Measurements from ENCODE around the gene ATRAID.
A peak's percentile ranks its signal among the peaks of the same experiment; 100 is the strongest.
"Not testable (repeated sequence)": the region's sequence is repeated elsewhere in the genome, so short reads cannot be mapped to it uniquely, and the experiment has no call there.

ATRAID gene

GRCh38 chr2:27194538-27195354 is 17.1 kb upstream of the ATRAID start:
- DNase-seq (ENCODE audit: low read depth), result no peak

- not testable (repeated sequence) for DNase-seq (ENCODE audit: low read depth)
These were observed 16.0 kb upstream of the ATRAID start for GRCh38 chr2:27195799-27196198.

DNA sequence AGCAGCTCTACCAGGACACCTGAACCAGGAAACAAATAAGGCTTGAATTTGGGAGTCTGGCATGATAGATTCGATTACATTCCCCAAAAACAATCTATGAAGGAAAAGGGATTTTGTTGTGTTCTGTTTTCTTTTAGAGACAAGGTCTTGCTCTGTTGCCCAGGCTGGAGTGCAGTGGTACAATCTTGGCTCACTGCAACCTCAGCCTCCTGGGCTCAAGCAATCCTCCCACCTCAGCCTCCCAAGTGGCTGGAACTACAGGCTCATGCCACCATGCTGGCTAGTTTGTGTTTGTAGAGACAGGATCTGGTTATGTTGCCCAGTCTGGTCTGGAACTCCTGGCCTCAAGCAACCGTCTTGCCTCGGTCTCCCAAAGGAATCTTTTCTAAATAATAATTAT is 13.8 kb upstream of the ATRAID start:
- DNase-seq (ENCODE audit: low read depth), result not testable (repeated sequence)

- no peak for DNase-seq (ENCODE audit: low read depth)
These were observed 13.2 kb upstream of the ATRAID start for GRCh38 chr2:27198627-27199026.

DNA sequence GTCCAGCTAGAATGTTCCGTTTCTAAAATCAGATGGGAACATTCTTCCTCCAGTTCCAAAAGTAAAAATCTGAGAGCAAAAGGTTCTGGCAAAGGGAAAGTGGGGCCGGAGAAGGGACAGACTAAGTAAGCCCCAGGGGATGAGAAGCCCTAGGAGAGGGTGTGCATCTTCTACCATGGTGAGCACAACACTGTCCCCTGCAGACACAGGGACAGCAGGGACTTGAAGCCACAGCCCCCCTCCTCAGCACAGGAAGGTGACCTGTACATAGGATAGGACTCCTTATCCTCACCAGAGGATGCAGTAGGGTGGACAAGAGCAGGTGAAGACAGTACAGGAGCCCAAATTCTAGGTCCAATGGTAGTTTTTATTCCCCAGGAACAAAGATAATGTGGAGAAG is 12.6 kb upstream of the ATRAID start:
- no peak for DNase-seq (ENCODE audit: low read depth)

GRCh38 chr2:27201675-27202074 is 10.2 kb upstream of the ATRAID start:
- DNase-seq (ENCODE audit: low read depth), result no peak

DNA sequence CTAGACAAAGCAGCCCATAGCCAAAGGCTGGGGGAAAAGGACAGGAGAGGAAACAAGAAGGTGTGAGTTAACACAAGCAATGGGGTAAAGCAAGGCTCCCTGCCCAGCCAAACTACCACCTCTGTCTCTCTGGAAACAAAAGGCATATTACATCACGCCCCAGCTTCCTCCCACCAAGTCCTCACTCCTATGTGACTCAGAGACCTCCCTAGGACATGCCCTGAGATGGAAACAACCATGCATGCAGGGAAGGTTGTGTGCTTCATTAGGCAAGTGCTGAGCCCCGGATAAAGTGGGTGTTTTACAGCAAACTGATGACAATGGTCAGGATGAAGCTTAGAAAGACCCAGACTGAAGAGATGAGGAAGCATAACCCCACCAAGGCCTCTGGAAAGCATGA is 9.0 kb upstream of the ATRAID start:
- DNase-seq (ENCODE audit: low read depth), result no peak

- DNase-seq (ENCODE audit: low read depth), result no peak
These were observed 8.1 kb upstream of the ATRAID start for GRCh38 chr2:27203741-27204140.

- no peak for DNase-seq (ENCODE audit: low read depth)
These were observed 7.3 kb upstream of the ATRAID start for GRCh38 chr2:27204566-27204965.

DNA sequence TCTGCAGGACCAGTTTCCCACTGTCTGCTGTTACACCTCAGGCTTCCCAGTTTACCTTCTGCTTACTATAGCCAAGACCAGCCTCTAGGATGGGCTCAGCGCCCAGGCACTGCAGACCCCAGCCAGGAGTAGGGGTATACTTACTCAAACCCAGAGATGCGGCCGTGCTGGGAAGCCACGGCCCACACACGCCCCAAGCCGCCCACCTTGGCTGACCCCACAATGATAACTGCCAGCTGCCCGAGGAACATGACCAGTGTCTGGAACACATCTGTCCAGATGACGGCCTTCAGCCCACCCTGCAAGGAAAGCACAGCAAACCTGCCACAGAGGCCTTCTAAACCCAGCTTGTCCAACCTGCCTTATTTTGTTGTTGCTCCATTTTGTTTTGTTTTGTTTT is 6.6 kb upstream of the ATRAID start:
- DNase-seq (ENCODE audit: low read depth), result no peak

DNA sequence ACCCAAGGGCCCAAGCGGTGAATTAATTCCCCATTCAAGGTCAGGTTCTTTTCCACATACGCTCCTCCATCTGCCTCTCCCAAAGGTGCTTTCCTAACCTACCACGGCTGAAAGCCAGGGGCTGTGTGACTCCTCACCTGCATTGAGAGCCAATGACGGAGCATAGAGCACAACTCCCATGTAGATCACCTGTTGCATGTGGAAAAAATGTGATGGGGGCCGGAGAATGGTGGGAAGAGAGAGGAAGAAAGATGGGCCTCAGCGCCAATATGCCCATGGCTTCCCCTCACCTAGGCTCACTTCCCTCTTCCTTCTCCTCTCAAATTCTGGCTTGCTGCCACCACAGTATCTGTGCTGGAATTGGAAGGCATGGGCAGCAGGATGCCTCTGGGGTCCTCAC is 5.5 kb upstream of the ATRAID start:
- DNase-seq (ENCODE audit: low read depth), result no peak

DNA sequence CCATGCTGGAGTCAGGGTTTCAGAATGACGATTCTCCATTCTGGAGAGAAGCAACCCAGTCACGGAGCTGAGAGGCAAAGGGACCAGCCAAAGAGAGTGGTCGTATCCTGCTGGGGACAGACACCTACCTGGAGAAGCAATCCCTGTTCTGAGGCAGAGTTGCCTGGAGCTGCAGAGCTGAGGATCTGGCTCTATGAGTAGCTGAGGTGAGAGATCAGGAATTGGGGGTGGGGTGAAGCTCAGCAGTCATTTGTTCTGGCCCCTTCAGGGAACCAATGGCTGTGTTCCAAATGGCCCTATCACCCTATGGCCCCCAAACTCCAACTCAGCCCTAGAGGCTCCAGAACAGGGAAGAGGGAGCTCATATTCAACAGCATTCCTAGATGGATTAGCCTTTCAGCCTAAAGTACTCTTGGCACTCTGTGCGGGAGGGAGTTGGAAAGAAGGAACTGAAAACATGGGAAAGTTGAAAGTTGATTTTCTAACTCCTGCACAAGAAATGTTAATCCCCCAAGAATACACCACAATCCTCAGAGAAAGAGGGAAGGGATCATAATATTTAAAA is 3.3 kb upstream of the ATRAID start:
- DNase-seq (ENCODE audit: low read depth), result no peak

- DNase-seq (ENCODE audit: low read depth), result no peak
These were observed 2.0 kb upstream of the ATRAID start for GRCh38 chr2:27209621-27210401.

- no peak for DNase-seq (ENCODE audit: low read depth)
These were observed 449 bp upstream of the ATRAID start for GRCh38 chr2:27211241-27211942.

DNA sequence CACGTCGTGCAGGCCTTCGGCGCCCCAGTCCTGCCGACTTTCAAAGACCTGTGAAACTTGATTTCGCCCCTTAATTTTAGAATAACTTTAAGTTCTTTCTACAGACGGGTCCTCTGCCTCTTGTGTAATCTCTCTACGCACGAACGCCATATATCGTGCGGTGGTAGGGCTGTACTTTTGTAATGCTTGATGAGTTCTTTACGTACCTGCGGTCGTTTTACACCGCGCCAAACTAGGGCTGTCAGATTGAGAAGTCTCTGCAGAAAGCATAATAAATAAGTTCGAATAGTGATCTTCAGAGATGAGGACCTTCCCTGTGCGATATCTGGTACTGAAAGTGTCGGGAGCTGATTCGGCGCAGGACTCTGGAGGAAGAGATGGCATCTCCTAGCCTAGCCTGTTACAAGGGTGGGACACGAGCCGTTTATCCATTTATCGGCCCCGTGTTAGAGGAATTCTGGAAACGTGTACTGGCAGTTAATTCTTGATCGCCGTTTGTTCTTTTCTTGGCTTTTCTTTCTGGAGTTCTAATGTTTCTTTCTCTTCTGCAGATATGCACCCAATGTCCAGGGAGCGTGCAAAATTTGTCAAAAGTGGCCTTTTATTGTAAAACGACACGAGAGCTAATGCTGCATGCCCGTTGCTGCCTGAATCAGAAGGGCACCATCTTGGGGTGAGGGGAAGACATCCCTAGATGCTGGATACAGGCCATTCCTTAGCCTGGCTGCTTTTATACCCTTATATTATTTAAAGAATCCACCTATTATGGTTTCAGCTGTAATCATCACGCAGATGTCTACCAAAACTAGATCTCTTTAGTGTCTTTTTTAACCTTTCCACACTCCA is 1.0 kb downstream of the ATRAID start:
- DNase-seq (ENCODE audit: low read depth), result peak; percentile 21

DNA sequence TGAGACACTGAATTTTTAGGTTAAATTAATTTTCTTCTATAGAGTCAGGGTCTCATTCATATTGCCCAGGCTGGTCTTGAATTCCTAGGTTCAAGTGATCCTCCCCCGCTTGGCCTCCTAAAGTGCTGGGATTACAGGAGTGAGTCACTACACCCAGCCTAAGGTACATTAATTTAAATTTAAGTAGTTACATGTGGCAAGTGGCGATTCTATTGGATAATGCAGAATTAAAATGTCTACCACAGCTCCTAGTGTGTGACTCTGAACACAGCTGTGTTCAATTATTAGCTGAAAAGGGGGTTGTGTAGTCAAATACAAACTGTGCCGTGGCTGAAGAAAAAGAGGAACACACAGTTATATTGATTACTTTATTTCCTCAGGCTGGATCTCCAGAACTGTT is 3.1 kb downstream of the ATRAID start:
- DNase-seq (ENCODE audit: low read depth), result no peak

DNA sequence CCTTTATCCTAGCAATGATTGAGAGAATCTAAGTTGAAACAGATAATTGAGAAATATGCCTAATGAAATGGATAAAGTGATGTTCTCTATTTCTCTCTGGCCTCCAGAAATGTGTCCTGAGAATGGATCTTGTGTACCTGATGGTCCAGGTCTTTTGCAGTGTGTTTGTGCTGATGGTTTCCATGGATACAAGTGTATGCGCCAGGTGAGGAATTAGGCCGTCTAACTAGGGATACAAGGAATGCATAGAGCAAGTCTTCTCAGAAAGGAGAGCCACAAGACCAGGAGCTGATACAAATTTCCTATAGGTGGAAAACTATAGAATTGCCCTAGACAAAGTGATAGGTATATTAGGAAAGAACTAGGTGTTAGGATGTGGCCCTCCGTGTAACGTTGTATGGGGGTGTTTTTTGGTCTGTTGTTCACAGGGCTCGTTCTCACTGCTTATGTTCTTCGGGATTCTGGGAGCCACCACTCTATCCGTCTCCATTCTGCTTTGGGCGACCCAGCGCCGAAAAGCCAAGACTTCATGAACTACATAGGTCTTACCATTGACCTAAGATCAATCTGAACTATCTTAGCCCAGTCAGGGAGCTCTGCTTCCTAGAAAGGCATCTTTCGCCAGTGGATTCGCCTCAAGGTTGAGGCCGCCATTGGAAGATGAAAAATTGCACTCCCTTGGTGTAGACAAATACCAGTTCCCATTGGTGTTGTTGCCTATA is 4.7 kb downstream of the ATRAID start:
- no peak for DNase-seq (ENCODE audit: low read depth)

DNA sequence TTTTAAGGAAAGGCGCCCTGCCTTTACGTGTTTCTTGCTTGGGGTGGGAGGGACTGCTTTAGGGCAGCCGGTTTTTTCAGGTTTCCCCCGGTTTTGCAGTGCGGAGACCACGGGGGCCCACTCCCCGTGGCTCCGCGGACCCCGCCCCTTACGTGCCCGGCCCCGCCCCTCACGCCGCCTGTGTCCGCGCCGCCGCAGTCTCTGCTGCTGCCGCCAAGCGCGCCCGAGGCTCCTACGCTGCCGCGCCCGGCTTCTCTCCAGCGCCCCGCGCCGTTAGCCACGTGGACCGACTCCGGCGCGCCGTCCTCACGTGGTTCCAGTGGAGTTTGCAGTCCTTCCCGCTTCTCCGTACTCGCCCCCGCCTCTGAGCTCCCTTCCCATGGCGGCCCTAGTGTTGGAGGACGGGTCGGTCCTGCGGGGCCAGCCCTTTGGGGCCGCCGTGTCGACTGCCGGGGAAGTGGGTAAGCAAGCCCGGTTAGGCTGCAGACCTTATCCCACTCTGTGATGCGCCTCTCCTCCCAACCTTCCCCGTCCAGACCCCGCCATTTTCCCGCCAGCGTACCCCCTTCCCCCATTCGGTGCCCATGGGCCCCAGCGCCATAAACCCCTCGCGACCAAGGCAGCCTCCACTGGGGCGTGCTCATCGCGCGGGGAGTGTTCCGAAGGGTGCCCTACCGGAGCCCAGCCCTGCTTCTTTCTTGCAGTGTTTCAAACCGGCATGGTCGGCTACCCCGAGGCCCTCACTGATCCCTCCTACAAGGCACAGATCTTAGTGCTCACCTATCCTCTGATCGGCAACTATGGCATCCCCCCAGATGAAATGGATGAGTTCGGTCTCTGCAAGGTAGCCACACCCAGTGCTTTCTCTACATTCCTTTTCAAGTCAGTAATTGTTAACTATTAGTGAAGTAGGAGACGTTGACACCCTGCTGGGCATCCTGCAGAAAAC is 5.6 kb downstream of the ATRAID start, which contains the start of gene CAD:
Gene CAD, plus strand, starts transcription at position 197 of the 949 bp plus-strand sequence. Its CDS starts 183 bp downstream, at position 380.
- peak; percentile 81 for DNase-seq (ENCODE audit: low read depth)

- no peak for DNase-seq (ENCODE audit: low read depth)
These were observed 6.8 kb downstream of the ATRAID start for GRCh38 chr2:27218614-27219013.

GRCh38 chr2:27219091-27219490 is 7.2 kb downstream of the ATRAID start:
- DNase-seq (ENCODE audit: low read depth), result no peak
